CD8-positive, alpha-beta memory T cell (primary cell): ENCODE data around the gene CLCA2. TPM values are rescaled to one million over a fixed set of nuclear protein-coding genes. Genes with fewer than 3 reads are reported as not detected.

Source experiments
- CTCF ChIA-PET: fragments of 350-600 bp; sonication (Branson Sonifier 250); formaldehyde crosslinking; loops from one replicate; lab custom pipeline; 2021; ENCODE audit warnings: antibody characterized with exemption; lab: Charles Lee
- POLR2A ChIA-PET: fragments of 350-600 bp; sonication (Branson Sonifier 250); formaldehyde crosslinking; loops from one replicate; lab custom pipeline; 2021; ENCODE audit warnings: antibody characterized with exemption; lab: Charles Lee
- DNase-seq, 5 donors: peaks; one replicate each; pipeline versions ENCODE4 v3.0.0 to v3.0.0-alpha.2; 2020 to 2022; ENCODE audit warnings: mixed read lengths in 1 of 5
- H3K27ac ChIP-seq: one replicate; pipeline ENCODE4 v1.7.0; 2013; ENCODE audit warnings: low read depth, mild to moderate bottlenecking, low read length, moderate library complexity
- H3K27me3 ChIP-seq: 2 replicates; pipeline ENCODE4 v1.7.0; 2013; ENCODE audit warnings: low read length, mild to moderate bottlenecking; ENCODE audit not compliant: insufficient read depth, poor library complexity, severe bottlenecking
- H3K36me3 ChIP-seq: 2 replicates; pipeline ENCODE4 v1.7.0; 2013; ENCODE audit warnings: mild to moderate bottlenecking, low read length, moderate library complexity; ENCODE audit not compliant: insufficient read depth
- H3K4me1 ChIP-seq: 2 replicates; pipeline ENCODE4 v1.7.0; 2013; ENCODE audit warnings: mild to moderate bottlenecking, low read length, moderate library complexity; ENCODE audit not compliant: insufficient read depth
- H3K4me3 ChIP-seq: 2 replicates; pipeline ENCODE4 v1.7.0; 2013; ENCODE audit warnings: mild to moderate bottlenecking, low read length
- H3K9me3 ChIP-seq: 2 replicates; pipeline ENCODE4 v1.7.0; 2013; ENCODE audit warnings: mild to moderate bottlenecking, low read length
- H3K27ac Mint-ChIP-seq, 8 donors: one replicate each; pipeline ENCODE4 v1.8.0; 2020 to 2021; ENCODE audit warnings: mixed read lengths in 8 of 8, mild to moderate bottlenecking in 6 of 8, inconsistent platforms in 3 of 8, moderate library complexity in 3 of 8
- H3K27me3 Mint-ChIP-seq, 2 donors: one replicate each; pipeline ENCODE4 v1.8.0; 2020 to 2021; ENCODE audit warnings: mixed read lengths in 2 of 2, mild to moderate bottlenecking in 1 of 2, moderate library complexity in 1 of 2
- H3K36me3 Mint-ChIP-seq, 3 donors: one replicate each; pipeline ENCODE4 v1.8.0; 2020 to 2021; ENCODE audit warnings: mixed read lengths in 3 of 3, inconsistent platforms in 1 of 3, mild to moderate bottlenecking in 1 of 3
- H3K4me1 Mint-ChIP-seq, 3 donors: one replicate each; pipeline ENCODE4 v1.8.0; 2020 to 2021; ENCODE audit warnings: mixed read lengths in 3 of 3, inconsistent platforms in 1 of 3, mild to moderate bottlenecking in 1 of 3
- H3K4me3 Mint-ChIP-seq, 7 donors: one replicate each; pipeline ENCODE4 v1.8.0; 2020 to 2021; ENCODE audit warnings: mixed read lengths in 7 of 7, mild to moderate bottlenecking in 6 of 7, moderate library complexity in 4 of 7, inconsistent platforms in 2 of 7
- H3K9me3 Mint-ChIP-seq, 5 donors: one replicate each; pipeline ENCODE4 v1.8.0; 2020 to 2022; ENCODE audit warnings: mixed read lengths in 5 of 5, mild to moderate bottlenecking in 3 of 5, moderate library complexity in 2 of 5, inconsistent platforms in 1 of 5
- polyA plus RNA-seq: library from polyadenylated mRNA; unstranded; fragments of 300-500 nt; fragmentation: Illumina TruSeq; gene quantifications from one replicate; pipeline ENCODE4 v1.2.3, GENCODE V29; 2021
- total RNA-seq, 2 experiments: library from RNA; stranded (reverse); gene quantifications; one replicate each; pipeline ENCODE4 v1.2.3, GENCODE V29; 2021

CLCA2 gene
- not detected for total RNA-seq
- not detected for polyA plus RNA-seq

- H3K9me3 Mint-ChIP-seq = no peaks in the 10 kb centered on the region
- H3K4me1 Mint-ChIP-seq = peaks cover 3 to 7% (median 6%) of the 10 kb centered on the region in 3 donors
- no peak within 1 kb of the TSS for H3K4me3 Mint-ChIP-seq
- H3K9me3 ChIP-seq = no peaks in the 10 kb centered on the region
- ChIA-PET CTCF (interaction anchor here (1.5 kb wide), 1 partner anchor 50 kb away, joined by 5 read pairs; no protein-coding TSS in a partner anchor), POLR2A (no interaction called here)
- no peaks in the 10 kb centered on the region for H3K4me1 ChIP-seq
- H3K27me3 ChIP-seq = no peaks in the 10 kb centered on the region
- H3K36me3 Mint-ChIP-seq = no peaks in the 10 kb centered on the region
- no peak within 1 kb of the TSS for H3K27ac Mint-ChIP-seq
- no peak within 1 kb of the TSS for H3K27ac ChIP-seq
- DNase-seq = no peak
- H3K36me3 ChIP-seq = no peaks in the 10 kb centered on the region
- H3K27me3 Mint-ChIP-seq = peaks cover 3 to 18% of the 10 kb centered on the region in 2 donors
- no peak within 1 kb of the TSS for H3K4me3 ChIP-seq
These were observed at the start of gene CLCA2 for GRCh38 chr1:86423873-86424272. Gene CLCA2, plus strand, starts transcription at chr1:86424171. Its CDS starts 77 bp downstream, at chr1:86424248.

DNA sequence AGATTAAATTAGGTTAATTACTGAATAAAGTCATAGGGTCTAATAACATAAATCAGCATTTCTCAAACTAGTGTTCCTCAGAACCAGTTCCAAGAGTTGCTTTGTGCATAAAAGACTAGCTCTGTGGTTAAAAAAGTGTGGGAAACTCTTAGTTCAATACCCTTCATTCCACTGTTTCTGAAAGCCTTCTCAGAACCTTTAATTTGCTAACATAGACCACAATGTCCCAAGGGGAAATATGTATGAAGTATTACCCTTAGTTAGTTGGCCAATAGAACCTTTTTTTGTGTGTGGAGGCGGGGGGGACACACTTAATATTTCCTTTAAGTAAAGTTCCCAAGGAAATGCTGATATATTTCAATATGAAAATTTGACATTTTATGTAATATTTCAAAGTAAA lies 48.3 kb upstream of the CLCA2 start:
- H3K9me3 Mint-ChIP-seq = peaks cover 0 to 2% (median 0%) of the 10 kb centered on the region in 5 donors
- Histone ChIP-seq H3K4me3 (no peak overlapping the region), H3K36me3 (peaks cover 16% of the 10 kb centered on the region), H3K27ac (no peak overlapping the region), H3K9me3 (no peaks in the 10 kb centered on the region), H3K27me3 (no peaks in the 10 kb centered on the region), H3K4me1 (no peaks in the 10 kb centered on the region)
- POLR2A ChIA-PET = no interaction called here
- CTCF ChIA-PET = no interaction called here
- peaks cover 28 to 62% (median 30%) of the 10 kb centered on the region in 3 donors for H3K36me3 Mint-ChIP-seq
- H3K27me3 Mint-ChIP-seq = peaks cover 0 to 1% of the 10 kb centered on the region in 2 donors
- H3K27ac Mint-ChIP-seq = no peak overlapping the region
- peaks cover 3 to 6% (median 5%) of the 10 kb centered on the region in 3 donors for H3K4me1 Mint-ChIP-seq
- DNase-seq = no peak
- no peak overlapping the region for H3K4me3 Mint-ChIP-seq

GRCh38 chr1:86377341-86377740 lies 46.6 kb upstream of the CLCA2 start:
- no peak overlapping the region for H3K4me3 Mint-ChIP-seq
- peak overlapping the region in 3 of 8 donors; percentile 17 to 36 (median 23) for H3K27ac Mint-ChIP-seq
- POLR2A ChIA-PET = no interaction called here
- Histone ChIP-seq H3K4me1 (no peaks in the 10 kb centered on the region), H3K9me3 (no peaks in the 10 kb centered on the region), H3K27ac (no peak overlapping the region), H3K27me3 (no peaks in the 10 kb centered on the region), H3K4me3 (no peak overlapping the region), H3K36me3 (peaks cover 16% of the 10 kb centered on the region)
- peaks cover 7 to 12% (median 7%) of the 10 kb centered on the region in 3 donors for H3K4me1 Mint-ChIP-seq
- CTCF ChIA-PET = no interaction called here
- H3K9me3 Mint-ChIP-seq = peaks cover 0 to 2% (median 0%) of the 10 kb centered on the region in 5 donors
- peaks cover 0 to 1% of the 10 kb centered on the region in 2 donors for H3K27me3 Mint-ChIP-seq
- no peak for DNase-seq
- peaks cover 25 to 60% (median 28%) of the 10 kb centered on the region in 3 donors for H3K36me3 Mint-ChIP-seq

GRCh38 chr1:86378813-86379212 lies 45.2 kb upstream of the CLCA2 start:
- Histone ChIP-seq H3K36me3 (peaks cover 12% of the 10 kb centered on the region), H3K27ac (no peak overlapping the region), H3K4me1 (no peaks in the 10 kb centered on the region), H3K9me3 (no peaks in the 10 kb centered on the region), H3K4me3 (no peak overlapping the region), H3K27me3 (no peaks in the 10 kb centered on the region)
- Mint-ChIP-seq H3K36me3 (peaks cover 22 to 52% (median 24%) of the 10 kb centered on the region in 3 donors), H3K9me3 (peaks cover 0 to 2% (median 0%) of the 10 kb centered on the region in 5 donors), H3K27me3 (no peaks in the 10 kb centered on the region), H3K27ac (peak overlapping the region in 1 of 8 donors; percentile 3), H3K4me1 (peaks cover 16 to 26% (median 22%) of the 10 kb centered on the region in 3 donors), H3K4me3 (no peak overlapping the region)
- ChIA-PET CTCF (interaction anchor here (0.7 to 2.5 kb wide), 4 partner anchors 94 to 126 kb away, joined by 3 to 28 read pairs (median 18); no protein-coding TSS in a partner anchor), POLR2A (no interaction called here)
- DNase-seq = no peak

DNA sequence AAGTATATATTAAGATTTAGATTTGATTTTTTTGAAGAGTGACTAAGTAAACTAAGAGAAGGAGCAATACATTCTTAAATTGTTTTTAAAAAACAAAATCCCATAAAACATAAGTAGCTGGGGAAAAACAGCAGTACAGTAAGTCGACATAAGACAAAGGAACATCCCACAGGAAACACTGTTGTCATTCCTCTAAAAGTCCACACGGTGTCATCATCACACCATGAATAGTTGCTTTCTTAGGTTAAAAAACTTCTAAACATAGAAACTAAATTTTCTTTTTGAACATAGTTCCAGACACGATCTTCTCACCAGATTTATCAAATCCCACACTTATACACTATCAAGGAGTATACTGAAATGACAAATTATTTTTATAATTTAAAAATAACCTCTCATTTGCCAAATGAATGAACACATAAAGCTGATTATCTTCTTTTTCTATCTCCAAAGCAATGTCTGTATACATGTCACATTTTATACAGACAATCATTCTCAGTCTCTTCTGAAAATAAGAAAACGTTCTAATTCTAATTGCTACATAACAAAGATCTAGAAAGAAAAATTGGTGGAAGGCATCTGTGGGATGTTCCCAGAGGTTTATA lies 43.6 kb upstream of the CLCA2 start:
- no peaks in the 10 kb centered on the region for H3K27me3 Mint-ChIP-seq
- H3K4me3 Mint-ChIP-seq = peak overlapping the region in 1 of 7 donors; percentile 29
- POLR2A ChIA-PET = no interaction called here
- H3K27ac Mint-ChIP-seq = no peak overlapping the region
- H3K4me1 Mint-ChIP-seq = peaks cover 17 to 28% (median 27%) of the 10 kb centered on the region in 3 donors
- peaks cover 5% of the 10 kb centered on the region for H3K36me3 ChIP-seq
- no peak overlapping the region for H3K4me3 ChIP-seq
- peaks cover 0 to 2% (median 0%) of the 10 kb centered on the region in 5 donors for H3K9me3 Mint-ChIP-seq
- H3K27me3 ChIP-seq = no peaks in the 10 kb centered on the region
- H3K36me3 Mint-ChIP-seq = peaks cover 17 to 41% (median 19%) of the 10 kb centered on the region in 3 donors
- peak in 2 of 5 donors; percentile 44 to 49 for DNase-seq
- H3K27ac ChIP-seq = no peak overlapping the region
- CTCF ChIA-PET = interaction anchor here (0.6 to 2.5 kb wide), 12 partner anchors 9 to 704 kb away, joined by 3 to 28 read pairs (median 4); partner anchors contain the start of genes ODF2L and SH3GLB1
- H3K9me3 ChIP-seq = no peaks in the 10 kb centered on the region
- no peaks in the 10 kb centered on the region for H3K4me1 ChIP-seq

GRCh38 chr1:86381223-86381622 lies 42.7 kb upstream of the CLCA2 start:
- Mint-ChIP-seq H3K36me3 (peaks cover 17 to 37% (median 19%) of the 10 kb centered on the region in 3 donors), H3K4me3 (no peak overlapping the region), H3K9me3 (peaks cover 0 to 2% (median 0%) of the 10 kb centered on the region in 5 donors), H3K27ac (peak overlapping the region in 1 of 8 donors; percentile 55), H3K27me3 (no peaks in the 10 kb centered on the region), H3K4me1 (peaks cover 17 to 29% (median 27%) of the 10 kb centered on the region in 3 donors)
- Histone ChIP-seq H3K27ac (no peak overlapping the region), H3K4me1 (no peaks in the 10 kb centered on the region), H3K4me3 (no peak overlapping the region), H3K27me3 (no peaks in the 10 kb centered on the region), H3K36me3 (no peaks in the 10 kb centered on the region), H3K9me3 (no peaks in the 10 kb centered on the region)
- POLR2A ChIA-PET = no interaction called here
- no peak for DNase-seq
- CTCF ChIA-PET = no interaction called here

DNA sequence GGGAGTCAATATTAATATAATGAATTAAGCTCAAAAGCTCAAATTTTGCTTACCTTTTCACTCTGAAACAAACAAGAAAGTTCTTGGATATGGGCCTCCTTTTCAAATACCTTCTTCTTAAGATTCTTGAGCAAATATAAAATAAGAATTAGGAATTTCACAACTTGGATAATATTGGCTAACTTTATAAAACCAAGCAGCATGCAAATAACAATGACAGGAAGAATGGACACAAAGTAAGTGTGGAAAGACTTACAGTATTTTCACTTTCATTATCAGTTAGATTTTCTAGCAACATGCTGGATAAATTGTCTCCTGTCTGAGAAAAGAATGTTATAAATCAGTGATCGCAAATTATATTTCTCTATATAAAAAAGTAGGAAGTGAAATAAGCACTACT lies 41.1 kb upstream of the CLCA2 start:
- H3K4me1 ChIP-seq = no peaks in the 10 kb centered on the region
- ChIA-PET CTCF (interaction anchor here (1.2 to 2.2 kb wide), 3 partner anchors 10 to 119 kb away, joined by 3 to 11 read pairs (median 3); partner anchors contain the start of gene ODF2L), POLR2A (no interaction called here)
- peaks cover 22 to 38% (median 34%) of the 10 kb centered on the region in 3 donors for H3K4me1 Mint-ChIP-seq
- H3K36me3 Mint-ChIP-seq = peaks cover 6 to 20% (median 8%) of the 10 kb centered on the region in 3 donors
- H3K4me3 Mint-ChIP-seq = peak overlapping the region; percentile 27 to 76 (median 68)
- H3K27ac ChIP-seq = no peak overlapping the region
- no peaks in the 10 kb centered on the region for H3K27me3 ChIP-seq
- H3K9me3 Mint-ChIP-seq = peaks cover 0 to 2% (median 0%) of the 10 kb centered on the region in 5 donors
- H3K9me3 ChIP-seq = no peaks in the 10 kb centered on the region
- H3K4me3 ChIP-seq = no peak overlapping the region
- H3K27me3 Mint-ChIP-seq = no peaks in the 10 kb centered on the region
- peak overlapping the region in 5 of 8 donors; percentile 17 to 84 (median 72) for H3K27ac Mint-ChIP-seq
- H3K36me3 ChIP-seq = no peaks in the 10 kb centered on the region
- no peak for DNase-seq
